SIG-M5 treated with dmso at 0.1 percent for 504 hours (cell line): ENCODE data around the gene PADI1.

Experiments
- DNase-seq: peaks from one replicate; lab custom pipeline; 2025; ENCODE audit not compliant: unreplicated experiment; lab: John Stamatoyannopoulos, UW

PADI1 gene

DNA sequence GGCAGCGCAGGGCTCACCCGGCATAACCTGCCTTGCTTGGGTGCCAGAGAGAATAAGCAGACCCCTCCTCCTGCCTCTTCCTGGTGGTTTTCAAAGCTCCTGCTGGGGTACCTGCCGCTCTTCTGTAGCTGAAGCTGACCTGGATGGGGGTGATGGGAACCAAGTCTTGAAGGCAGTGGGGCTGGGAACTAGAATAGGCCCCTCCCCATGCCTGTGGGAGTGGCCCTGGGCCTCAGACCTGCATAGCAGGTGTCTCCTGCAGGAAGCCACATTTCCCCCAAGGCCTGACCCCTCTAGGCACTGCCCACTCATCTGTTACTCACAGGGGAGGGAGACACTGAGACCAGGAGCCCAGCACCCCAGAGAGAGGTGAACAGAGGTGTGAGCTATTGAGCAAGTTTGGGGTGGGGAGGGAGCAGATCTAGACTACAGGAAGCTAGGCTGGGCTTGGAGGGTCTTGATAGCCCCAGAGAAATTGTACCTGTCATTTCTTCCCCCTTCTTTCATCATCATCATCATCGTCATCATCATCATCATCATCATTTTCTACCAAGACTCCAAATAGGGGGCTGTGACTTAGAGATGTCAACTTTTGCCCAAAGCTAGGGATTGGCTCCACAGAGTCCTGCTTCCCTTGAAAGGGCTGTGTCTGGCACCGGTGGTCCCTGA, 10.1 kb downstream of the PADI1 start:
- no peak for DNase-seq

DNA sequence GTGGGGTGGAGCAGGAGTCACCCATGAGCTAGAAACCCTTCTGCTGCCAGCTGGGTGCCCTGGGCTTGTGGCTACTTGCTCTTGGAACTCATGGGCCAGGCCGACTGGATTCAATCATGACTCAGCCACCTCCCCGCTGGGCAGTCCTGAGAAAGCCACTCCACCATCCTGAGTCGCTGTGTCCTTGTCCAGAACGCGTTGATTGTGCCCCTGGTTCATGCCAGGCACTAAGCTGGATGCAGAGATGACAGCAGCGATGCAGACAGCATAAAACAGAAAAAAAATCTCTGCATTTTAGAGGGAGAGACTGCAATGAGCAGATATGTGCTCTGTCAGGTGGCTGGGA, 10.6 kb downstream of the PADI1 start:
- DNase-seq = no peak

DNA sequence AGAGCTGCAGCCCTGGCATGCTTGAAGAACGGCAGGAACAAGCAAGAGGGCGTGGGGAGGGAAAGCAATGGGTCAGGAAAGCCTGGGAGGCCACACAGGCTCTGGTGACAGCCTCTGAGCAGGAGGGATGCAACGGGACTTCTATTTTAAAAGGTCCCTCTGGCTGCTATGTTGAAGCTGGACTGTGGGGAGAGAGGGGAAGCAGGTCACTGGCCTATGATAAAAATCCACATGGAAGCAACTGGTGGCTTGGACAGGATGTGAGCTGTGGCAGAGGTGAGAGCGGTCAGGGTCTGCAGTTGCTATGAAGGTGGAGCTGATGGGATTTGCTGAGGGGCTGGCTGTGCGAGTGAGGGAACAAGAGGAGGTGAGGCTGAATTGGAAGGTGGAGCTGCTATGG, 11.2 kb downstream of the PADI1 start:
- no peak for DNase-seq

DNA sequence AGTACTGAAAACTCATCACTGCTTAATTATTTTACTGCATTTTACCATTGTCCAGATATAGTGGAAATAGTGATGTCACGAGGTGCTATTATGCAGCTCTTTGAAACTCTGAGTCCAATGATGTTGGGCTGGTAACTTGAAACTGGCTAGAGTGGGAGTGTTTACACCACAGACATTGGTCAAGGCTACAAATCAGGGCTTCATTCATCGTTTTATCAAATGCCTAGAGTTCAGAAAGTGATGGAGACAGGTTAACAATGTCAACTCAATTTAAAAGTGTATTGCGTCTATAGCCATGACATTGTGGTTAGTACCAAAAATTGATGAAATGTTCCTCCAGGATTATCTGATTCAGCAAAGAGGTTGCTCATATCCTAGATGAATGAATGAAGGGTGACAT, 12.7 kb downstream of the PADI1 start:
- no peak for DNase-seq

DNA sequence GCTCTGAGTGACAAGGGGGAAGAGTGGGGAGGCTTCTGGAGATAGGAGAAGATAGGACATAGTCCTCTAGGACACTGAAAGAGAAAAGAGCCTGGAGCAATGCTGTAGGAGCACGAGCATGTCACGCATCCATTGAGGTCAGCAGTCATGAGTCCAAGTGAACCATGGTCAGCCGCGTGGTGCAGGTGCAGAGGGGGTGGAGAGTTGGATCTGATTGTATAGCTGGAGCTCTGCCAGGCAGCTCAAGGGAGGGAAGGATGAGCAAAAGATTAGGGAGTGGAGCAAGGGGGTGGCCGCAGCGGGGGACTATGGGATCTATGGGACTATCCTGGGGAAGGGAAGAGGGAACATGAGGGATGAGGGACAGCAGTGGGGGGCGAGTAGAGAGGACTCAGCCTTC, 14.0 kb downstream of the PADI1 start:
- no peak for DNase-seq

DNA sequence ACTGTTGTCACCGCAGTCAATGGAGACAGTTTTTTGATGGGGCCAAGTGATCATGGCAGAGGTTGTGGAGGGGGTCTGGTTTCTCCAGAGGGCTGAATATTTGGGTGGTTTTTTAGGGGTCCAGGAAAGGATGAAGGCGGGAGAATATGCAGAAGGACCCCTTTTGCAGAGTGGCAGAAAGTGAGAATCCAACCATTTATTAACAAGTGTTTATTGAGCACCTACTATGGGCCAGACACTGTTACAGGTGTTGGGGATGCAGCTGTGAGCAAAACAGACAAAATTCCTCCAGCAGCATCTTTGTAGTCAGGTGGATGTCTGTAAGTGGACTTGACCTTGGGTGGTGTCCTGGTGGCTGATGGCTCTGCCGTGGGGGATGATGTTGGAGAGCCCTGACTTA, 15.4 kb downstream of the PADI1 start:
- DNase-seq = no peak

DNA sequence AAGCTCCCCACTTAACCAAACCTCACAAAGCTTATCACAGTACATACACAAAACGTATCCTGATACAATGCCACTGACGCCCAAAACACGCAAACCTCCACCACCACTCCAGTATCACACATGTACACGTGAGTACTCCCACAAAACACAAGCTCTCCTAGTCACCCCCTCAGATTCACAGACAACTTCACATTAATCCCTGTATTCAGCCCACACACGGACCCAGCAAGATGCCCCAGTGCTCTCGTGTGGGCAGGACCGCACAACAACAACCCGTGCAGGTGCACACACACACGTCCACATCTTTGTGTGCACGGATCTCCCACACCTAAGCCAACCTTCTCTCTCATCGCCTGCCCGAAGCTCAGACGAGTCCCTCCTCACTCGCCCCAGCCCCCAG, 17.6 kb downstream of the PADI1 start:
- DNase-seq = no peak

DNA sequence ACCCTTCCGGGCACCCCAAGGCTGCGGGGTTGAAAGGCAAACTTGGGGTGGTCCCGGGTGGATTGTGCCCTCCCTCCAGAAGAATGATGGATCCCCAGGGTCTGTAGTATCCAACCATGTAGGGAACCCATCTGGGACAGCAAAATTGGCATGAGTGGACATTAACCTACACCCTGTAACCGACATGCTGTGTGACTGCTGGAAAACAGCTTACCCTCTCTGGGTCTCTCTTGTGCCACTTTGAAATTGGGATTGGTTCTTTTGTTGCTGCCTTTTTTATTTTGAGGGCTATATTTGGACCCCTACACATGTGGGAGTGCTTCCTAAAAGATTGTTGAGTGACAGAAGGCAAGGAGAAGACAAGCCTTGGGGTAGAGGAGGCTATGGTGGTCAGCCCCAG, 19.5 kb downstream of the PADI1 start:
- no peak for DNase-seq

DNA sequence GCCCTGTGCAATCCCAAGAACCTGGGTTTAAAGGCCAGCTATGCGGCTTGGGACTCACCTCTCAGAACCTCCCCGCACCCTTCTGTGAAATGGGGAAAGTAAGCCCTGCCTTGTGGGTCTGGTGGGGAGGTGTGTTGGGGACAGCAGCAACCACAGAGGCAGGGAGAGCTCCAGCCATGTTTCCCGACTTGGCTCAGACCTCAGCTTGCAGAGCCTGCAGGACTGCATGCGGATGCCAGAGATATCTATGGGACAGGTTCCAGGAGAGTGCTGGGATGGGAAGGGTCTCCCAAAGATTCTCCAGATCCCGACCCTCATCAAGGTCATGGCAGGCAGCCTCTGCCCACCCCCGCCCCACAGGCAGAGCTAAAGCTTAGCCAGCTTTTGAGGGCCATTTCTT, 20.2 kb downstream of the PADI1 start:
- no peak for DNase-seq

DNA sequence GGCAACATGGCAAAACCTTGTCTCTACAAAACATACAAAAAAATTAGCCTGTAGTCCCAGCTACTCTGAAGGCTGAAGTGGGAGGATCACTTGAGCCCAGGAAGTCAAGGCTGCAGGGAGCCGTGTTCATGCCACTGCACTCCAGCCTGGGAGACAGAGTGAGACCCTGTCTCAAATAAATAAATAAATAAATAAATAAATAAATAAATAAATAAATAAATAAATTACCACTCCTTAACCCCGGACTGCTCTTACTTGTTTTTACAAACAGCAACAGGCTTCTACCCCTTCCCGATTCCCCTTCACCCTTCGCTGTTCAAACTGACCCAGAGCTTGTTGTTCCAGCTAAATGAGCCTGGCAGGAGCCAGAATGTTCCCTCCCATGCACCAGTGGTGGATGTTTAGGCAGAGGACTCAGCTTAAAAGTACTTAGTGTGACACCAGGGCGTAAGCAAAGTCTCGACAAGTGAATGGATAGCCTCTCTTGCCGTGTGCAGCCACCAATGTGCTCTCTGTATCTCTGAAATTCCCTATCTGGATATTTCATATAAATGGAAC, 22.5 kb downstream of the PADI1 start:
- no peak for DNase-seq

DNA sequence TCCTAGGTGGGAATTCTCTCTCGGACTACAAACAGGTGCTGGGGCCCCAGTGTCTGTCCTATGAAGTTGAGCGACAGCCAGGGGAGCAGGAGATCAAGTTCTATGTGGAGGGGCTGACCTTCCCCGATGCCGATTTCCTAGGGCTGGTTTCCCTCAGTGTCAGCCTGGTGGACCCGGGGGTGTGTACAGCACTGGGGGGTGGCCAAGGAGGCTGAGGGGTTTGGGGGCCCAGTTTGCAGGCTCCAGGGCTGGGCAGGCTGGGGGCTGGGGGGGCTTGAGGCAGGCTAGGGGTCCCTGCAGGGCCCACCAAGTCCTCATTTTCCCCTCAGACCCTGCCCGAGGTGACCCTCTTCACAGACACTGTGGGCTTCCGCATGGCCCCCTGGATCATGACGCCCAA, 23.7 kb downstream of the PADI1 start:
- no peak for DNase-seq

DNA sequence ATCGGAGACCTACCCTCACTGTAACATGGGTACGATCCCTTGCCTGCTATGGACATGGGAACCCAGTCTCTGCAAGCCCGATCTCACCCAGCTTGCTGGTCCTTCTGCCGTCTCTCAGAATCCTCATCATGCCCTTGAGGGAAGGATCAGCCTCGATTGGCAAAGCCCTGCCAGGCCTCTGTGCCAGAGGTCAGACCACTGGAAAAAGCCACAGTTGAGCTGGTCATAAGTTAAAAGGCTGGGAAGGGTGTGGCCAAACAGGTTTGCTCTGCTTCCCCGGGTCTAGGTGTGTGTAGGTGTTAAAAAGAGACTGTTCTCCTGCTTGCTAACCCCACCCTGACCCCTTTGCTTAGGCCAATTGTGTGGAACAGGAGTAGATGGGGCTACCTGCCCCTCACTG, 24.5 kb downstream of the PADI1 start:
- no peak for DNase-seq

DNA sequence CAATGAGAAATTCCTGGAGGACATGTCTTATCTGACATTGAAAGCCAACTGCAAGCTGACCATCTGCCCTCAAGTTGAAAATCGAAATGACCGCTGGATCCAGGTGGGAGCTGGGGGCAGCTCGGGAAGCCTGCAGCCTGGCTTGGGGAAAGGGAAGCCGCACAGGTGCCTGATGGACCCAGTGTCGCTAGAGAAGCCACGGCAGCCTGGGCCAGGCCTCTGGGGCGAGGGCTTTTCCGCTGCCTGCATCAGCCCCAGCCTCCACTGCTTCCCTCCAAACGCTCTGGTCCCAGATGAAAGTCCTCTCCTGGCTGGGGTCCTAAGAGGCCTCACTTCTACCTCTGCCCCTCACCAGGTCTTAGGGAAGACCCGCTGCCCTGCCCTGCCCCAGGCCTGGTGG, 25.2 kb downstream of the PADI1 start:
- no peak for DNase-seq

DNA sequence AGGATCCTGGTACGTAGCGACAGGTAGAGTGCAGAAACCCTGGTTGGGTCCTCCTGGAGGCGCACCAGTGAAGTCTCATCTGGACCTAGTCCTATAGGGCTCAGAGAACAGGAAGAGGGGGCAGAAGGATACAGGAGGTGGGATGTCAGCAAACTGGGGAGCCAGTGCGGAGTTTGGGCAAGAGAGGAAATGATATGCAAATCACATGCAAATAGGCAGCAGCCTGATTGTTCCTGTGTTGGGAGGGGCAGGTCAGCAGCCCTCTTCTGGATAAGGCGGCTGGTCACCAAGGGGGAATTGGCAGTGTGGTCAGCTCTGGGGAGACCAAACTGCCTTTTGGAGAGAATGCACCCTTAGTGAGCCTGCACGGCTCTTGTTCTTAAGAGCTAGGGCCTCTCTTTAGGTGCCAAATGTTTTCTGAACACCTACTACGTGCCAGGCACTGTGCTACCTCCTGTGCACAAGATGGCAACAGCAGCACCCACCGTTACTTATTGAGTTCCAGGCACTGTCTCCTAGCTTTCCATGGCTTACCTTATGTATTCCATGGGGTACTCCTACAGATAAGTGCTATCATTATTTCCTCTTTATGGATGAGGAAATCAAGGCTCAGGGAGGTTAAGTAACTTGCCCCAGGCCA, 25.9 kb downstream of the PADI1 start:
- no peak for DNase-seq

DNA sequence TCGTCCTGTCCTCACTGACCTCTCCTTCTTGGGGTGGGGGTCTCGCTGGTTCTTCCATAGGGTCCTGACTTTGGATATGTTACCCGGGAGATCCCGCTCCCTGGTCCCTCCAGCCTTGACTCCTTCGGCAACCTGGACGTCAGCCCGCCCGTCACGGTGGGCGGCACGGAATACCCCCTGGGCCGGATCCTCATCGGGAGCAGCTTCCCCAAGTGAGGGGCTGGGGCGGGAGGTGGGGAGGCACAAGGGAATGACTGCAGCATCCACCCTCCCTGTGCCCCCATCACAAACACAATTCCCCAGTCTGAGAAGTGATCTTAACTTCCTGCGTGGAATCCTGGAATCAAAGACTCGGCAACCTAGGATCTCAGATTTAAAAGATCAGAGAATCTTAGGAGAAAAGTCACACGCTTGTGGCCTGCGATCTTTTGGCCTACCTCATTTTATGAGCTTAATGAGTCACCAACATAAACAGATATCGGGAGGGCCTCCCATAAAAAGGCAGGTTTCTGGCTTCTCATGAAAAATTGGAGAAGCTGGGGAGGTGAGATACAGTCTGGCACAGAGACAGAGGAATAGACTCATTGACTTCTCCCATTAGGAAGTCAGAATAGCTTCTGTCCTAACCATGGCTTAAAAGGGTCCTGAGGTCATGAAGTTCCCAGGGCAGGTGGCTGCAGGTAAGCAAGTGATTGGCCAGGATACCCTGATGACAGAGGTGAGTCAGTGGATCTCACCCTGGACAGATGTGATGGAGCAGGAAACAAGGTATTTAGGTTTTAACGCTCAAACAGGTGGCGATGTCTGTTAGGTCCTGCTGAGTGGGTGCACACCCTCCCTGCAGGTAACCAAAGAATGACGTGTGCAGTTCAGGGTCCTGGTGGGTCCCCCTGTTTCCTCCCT, 28.1 kb downstream of the PADI1 start:
- no peak for DNase-seq

DNA sequence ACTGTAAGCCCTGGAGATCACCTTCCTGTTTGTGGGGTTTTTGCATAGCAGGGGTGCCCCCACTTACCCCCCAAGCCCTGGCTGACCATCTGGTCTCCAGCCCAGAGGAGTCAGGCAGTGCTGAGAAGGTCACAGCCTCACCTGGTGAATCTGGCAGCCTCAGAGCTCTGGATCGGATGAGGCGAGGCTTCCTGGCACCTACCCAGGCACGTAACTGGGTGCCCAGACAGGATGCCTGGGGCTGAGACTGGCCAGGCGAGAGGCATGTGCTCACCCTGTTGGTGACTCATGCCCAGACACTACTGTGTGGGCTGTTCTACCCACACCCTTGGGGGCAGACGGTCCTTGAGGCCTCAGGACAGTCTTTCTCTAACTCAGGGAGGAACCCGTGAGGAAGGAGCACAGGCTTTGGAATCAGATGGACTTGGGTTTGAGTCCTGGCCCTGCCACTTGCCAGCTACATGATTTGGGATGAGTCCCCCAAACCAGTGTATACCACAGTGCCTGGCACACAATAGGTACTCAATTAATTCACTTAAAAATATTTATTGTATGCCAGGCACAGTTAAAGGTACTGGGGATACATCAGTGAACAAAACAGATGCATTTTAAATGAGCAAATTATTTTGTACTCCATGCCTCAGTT, 28.9 kb downstream of the PADI1 start:
- peak; percentile 32 for DNase-seq

DNA sequence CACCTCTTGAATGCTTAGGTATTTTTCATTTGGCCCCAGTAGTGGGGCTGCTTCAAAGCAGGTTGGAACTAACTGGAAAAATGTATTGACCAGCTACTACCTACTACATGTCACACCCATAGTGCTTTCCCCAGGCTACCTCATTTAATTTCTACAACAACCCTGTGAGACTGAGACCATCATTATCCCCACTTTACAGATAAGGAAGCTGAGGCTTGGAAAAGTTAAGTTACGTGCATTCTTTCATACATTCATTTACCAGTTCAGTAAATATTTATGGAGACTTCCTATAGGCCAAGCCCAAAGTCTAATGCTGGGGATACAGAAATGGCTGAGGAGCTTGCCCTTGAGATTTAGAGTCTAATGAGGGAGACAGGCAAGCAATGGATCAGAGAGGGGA, 29.5 kb downstream of the PADI1 start:
- no peak for DNase-seq

DNA sequence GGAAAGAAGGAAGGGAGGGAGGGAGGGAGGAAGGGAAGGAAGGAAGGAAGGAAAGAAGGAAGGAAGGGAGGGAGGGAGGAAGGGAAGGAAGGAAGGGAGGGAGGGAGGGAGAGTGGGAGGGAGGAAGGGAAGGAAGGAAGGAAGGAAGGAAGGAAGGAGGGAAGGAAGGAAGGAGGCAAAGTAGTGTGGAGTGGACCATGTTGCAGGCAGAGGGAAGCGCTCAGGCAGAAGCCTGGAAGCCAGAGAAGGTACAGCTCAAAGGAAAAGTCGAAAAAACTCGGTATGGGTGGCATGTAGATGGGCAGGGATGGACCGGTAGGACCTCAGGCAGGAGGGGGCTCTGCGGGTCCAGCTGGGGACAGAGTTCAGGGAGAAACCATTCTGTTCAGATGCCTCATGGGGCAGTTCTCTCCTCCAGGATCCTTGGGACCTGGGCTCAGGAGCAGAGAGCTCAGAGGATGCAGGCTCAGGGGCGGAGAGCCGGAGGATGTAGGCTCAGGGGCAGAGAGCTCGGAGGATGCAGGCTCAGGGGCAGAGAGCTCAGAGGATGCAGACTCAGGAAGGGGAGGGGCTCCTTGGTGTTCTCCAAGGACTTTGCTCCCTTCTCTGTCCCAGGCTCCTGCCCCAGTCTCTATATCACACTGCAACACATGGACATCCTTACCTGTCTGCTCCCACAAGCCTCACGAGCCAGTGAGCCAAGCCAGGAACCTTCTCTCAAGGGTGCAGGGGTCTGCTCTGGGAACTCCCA, 30.4 kb downstream of the PADI1 start:
- no peak for DNase-seq

DNA sequence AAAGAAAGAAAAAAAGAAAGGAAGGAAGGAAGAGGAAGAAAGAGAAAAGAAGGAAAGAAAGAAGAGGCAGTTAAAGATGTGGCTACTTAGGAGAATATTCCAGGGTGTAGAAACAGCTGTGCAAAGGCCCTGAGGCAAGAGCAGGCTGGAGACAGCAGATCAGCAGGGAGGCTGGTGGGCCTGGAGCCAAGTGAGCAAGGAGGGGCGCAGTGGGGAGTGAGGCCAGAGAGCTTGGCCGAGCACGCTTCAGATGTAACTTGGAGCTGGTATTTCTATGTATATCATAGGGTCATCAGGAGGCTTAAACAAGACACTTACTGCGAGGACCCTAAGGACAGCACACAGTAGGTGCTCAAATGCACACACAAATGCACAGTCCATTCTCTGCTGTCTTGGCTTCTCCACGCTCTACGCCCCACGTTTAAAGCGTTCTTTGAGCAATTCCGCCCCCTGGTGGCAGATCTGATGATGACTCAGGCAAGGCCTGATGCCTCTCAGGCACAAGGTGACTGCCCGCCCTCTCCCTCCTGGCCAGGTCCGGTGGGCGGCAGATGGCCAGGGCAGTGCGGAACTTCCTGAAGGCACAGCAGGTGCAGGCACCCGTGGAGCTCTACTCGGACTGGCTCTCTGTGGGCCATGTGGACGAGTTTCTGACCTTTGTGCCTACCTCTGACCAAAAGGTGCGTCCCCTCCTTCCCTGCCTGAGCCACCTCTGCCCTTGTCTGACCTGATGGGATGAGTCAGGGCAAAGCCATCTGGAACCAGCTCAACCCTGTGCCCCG, 32.0 kb downstream of the PADI1 start:
- DNase-seq = peak; percentile 72

DNA sequence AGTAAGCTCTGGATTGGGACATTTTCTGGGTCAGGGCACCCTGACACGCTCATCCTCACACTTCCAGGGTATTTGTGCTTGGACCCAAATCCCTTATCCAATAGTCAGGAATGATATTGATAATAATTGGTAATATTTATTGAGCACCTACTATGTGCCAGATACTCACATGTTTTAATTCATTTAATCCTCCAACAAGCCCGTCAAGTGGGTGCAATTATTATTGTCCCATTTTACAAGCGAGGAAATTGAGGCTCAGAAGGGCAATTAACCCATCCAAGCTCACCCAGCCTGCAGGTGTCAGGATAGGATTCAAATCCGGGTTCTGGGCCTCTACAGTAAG, 32.6 kb downstream of the PADI1 start:
- DNase-seq = no peak
